GM04504 (cell line): Measurements from ENCODE around the gene GJA8.
"Not testable (repeated sequence)": the region's sequence is repeated elsewhere in the genome, so short reads cannot be mapped to it uniquely, and the experiment has no call there.

Source experiments
- DNase-seq: peaks from one replicate; pipeline ENCODE4 v3.0.0-alpha.2; 2012; ENCODE audit warnings: low read depth

GJA8 gene

GRCh38 chr1:147902253-147902845 is at the start of gene GJA8:
Gene GJA8, plus strand, starts transcription at chr1:147902795. Its CDS starts 5,161 bp downstream, at chr1:147907956.
- peak; percentile 15 for DNase-seq

GRCh38 chr1:147853391-147853790 is 49.2 kb upstream of the GJA8 start:
- DNase-seq: peak; percentile 18

GRCh38 chr1:147854989-147855388 is 47.6 kb upstream of the GJA8 start:
- DNase-seq: not testable (repeated sequence)

GRCh38 chr1:147855996-147856395 is 46.6 kb upstream of the GJA8 start:
- not testable (repeated sequence) for DNase-seq

- not testable (repeated sequence) for DNase-seq
Measured at GRCh38 chr1:147867204-147867603, 35.4 kb upstream of the GJA8 start.

GRCh38 chr1:147878022-147878421 is 24.6 kb upstream of the GJA8 start:
- no peak for DNase-seq

- no peak for DNase-seq
Measured at GRCh38 chr1:147879911-147880310, 22.7 kb upstream of the GJA8 start.

GRCh38 chr1:147882535-147882934 is 20.1 kb upstream of the GJA8 start:
- DNase-seq: no peak

GRCh38 chr1:147890177-147890790 is 12.3 kb upstream of the GJA8 start:
- no peak for DNase-seq

GRCh38 chr1:147891088-147891487 is 11.5 kb upstream of the GJA8 start:
- DNase-seq: no peak

GRCh38 chr1:147892216-147892615 is 10.4 kb upstream of the GJA8 start:
- DNase-seq: no peak

- peak; percentile 26 for DNase-seq
Measured at GRCh38 chr1:147892731-147893214, 9.8 kb upstream of the GJA8 start.

GRCh38 chr1:147895123-147895522 is 7.5 kb upstream of the GJA8 start:
- DNase-seq: no peak

- no peak for DNase-seq
Measured at GRCh38 chr1:147897029-147897752, 5.4 kb upstream of the GJA8 start.

- no peak for DNase-seq
Measured at GRCh38 chr1:147897789-147898188, 4.8 kb upstream of the GJA8 start.

- DNase-seq: no peak
Measured at GRCh38 chr1:147904726-147905125, 2.1 kb downstream of the GJA8 start.

GRCh38 chr1:147907786-147908509 is 5.4 kb downstream of the GJA8 start:
- DNase-seq: no peak

- DNase-seq: no peak
Measured at GRCh38 chr1:147912553-147912952, 10.0 kb downstream of the GJA8 start.

- DNase-seq: no peak
Measured at GRCh38 chr1:147913362-147913942, 10.9 kb downstream of the GJA8 start.

- DNase-seq: no peak
Measured at GRCh38 chr1:147919896-147920295, 17.3 kb downstream of the GJA8 start.

- DNase-seq: no peak
Measured at GRCh38 chr1:147924813-147925212, 22.2 kb downstream of the GJA8 start.

- DNase-seq: not testable (repeated sequence)
Measured at GRCh38 chr1:147927215-147927614, 24.6 kb downstream of the GJA8 start.
